GM12878 (cell line): Measurements from ENCODE around the gene COL4A2. TPM values are rescaled to one million over a fixed set of nuclear protein-coding genes. Genes with fewer than 3 reads are reported as not detected.

Experiments
- BHLHE40 ChIP-seq, 2 experiments: fragments of 450-650 bp in 1 of 2; IDR thresholded peaks; 2 replicates each; pipeline ENCODE4 v1.6.1; 2011 to 2017; ENCODE audit warnings: low read depth in 2 of 2, borderline replicate concordance in 1 of 2, improper control_type of control experiment in 1 of 2, low read length in 1 of 2, mild to moderate bottlenecking in 1 of 2
- DPF2 ChIP-seq: fragments of 450-650 bp; IDR thresholded peaks from 2 replicates; pipeline ENCODE4 v1.6.1; 2017; ENCODE audit warnings: mild to moderate bottlenecking
- IRF4 ChIP-seq: IDR thresholded peaks from 2 replicates; pipeline ENCODE4 v1.6.1; 2011; ENCODE audit warnings: low read depth, low read length
- KLF5 ChIP-seq: fragments of 450-650 bp; IDR thresholded peaks from 2 replicates; pipeline ENCODE4 v1.6.1; 2014; ENCODE audit warnings: mild to moderate bottlenecking; ENCODE audit not compliant: partially characterized antibody
- NFYB ChIP-seq: IDR thresholded peaks from 2 replicates; pipeline ENCODE4 v1.6.1; 2011; ENCODE audit warnings: low read depth, mild to moderate bottlenecking, low read length, improper control_type of control experiment, moderate library complexity; ENCODE audit not compliant: insufficient read depth
- NR2F1 ChIP-seq: fragments of 450-650 bp; conservative IDR thresholded peaks from 2 replicates; pipeline ENCODE4 v1.6.1; 2017; ENCODE audit warnings: mild to moderate bottlenecking
- RELA ChIP-seq: fragments of 450-650 bp; IDR thresholded peaks from 2 replicates; pipeline ENCODE4 v1.8.0; 2014; ENCODE audit warnings: borderline replicate concordance; ENCODE audit not compliant: partially characterized antibody
- RUNX3 ChIP-seq: IDR thresholded peaks from 2 replicates; pipeline ENCODE4 v1.6.1; 2012; ENCODE audit warnings: low read length, inconsistent platforms
- polyA plus RNA-seq, 11 experiments: library from polyadenylated mRNA; depleted of rRNA in 4 of 11; unstranded in 6 of 11; stranded (reverse) in 5 of 11; fragments of >200 nt; fragmentation: Nextera tagmentation in 4 of 11; fragmentation: Illumina TruSeq in 1 of 11; extraction: Ambion mirVana in 4 of 11; extraction: Trizol in 1 of 11; gene quantifications; 1 replicate in 1 of 11; 2 replicates in 10 of 11; pipeline versions ENCODE4 v1.2.1 to v1.2.3, GENCODE V29; 2011 to 2016; ENCODE audit warnings: inconsistent platforms in 2 of 11, missing spikeins in 2 of 11, low read depth in 1 of 11
- total RNA-seq, 4 experiments: library from RNA; depleted of rRNA in 3 of 4; stranded (reverse); fragments of >200 nt in 3 of 4; fragmentation: Illumina TruSeq in 1 of 4; extraction: Trizol in 1 of 4; gene quantifications; 2 replicates each; pipeline versions ENCODE4 v1.2.1 to v1.2.3, GENCODE V29; 2013 to 2021
- TF ChIP-seq, protein P1 (sequence below): IDR thresholded peaks from 2 replicates; pipeline ENCODE4 v1.6.1; 2012; ENCODE audit warnings: mild to moderate bottlenecking, low read depth, low read length
- TF ChIP-seq, protein P2 (sequence below): fragments of 450-650 bp; IDR thresholded peaks from 2 replicates; pipeline ENCODE4 v1.6.1; 2017; ENCODE audit warnings: mild to moderate bottlenecking, moderate library complexity

Gene COL4A2
- total and polyA plus RNA-seq, 10 of the 15 experiments (the other 5 are each of a cell fraction or from before 2014, with no cell fraction given), result 0.16 to 1.6 (median 0.62) TPM; not detected in 3

DNA sequence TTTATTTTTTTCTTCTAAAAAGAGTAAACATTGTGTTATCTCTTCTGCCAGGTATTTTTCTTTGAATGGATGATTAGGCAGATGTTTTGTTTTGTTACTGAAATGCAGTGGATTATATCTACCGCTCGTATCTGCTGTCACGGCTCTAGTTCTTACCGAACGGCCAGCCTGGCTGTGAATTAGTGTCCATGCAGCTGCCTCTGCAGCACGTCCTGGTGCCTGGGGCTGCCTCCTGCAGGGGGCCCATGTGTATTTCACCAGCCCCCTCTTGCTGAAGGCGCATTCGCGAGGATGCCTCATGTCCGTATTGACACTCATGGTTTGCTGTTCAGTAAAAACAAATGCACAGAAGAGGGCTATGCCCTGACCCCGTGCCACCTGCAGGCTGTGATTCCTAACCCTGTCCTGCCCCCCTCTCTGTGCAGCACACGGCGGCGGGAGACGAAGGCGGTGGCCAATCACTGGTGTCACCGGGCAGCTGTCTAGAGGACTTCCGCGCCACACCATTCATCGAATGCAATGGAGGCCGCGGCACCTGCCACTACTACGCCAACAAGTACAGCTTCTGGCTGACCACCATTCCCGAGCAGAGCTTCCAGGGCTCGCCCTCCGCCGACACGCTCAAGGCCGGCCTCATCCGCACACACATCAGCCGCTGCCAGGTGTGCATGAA is 204.6 kb downstream of the COL4A2 start (continued):
- TF ChIP-seq IRF4 (no peak), BHLHE40 (IDR thresholded peaks at IDR 0.05; ENCODE audit: borderline replicate concordance in 1 of 2, low read depth in 2 of 2, low read length in 1 of 2) (no peak), RUNX3 (no peak), KLF5 (no peak), DPF2 (no peak), NR2F1 (no peak), NFYB (no peak), RELA (no peak)
- TF ChIP-seq, protein P1, sequence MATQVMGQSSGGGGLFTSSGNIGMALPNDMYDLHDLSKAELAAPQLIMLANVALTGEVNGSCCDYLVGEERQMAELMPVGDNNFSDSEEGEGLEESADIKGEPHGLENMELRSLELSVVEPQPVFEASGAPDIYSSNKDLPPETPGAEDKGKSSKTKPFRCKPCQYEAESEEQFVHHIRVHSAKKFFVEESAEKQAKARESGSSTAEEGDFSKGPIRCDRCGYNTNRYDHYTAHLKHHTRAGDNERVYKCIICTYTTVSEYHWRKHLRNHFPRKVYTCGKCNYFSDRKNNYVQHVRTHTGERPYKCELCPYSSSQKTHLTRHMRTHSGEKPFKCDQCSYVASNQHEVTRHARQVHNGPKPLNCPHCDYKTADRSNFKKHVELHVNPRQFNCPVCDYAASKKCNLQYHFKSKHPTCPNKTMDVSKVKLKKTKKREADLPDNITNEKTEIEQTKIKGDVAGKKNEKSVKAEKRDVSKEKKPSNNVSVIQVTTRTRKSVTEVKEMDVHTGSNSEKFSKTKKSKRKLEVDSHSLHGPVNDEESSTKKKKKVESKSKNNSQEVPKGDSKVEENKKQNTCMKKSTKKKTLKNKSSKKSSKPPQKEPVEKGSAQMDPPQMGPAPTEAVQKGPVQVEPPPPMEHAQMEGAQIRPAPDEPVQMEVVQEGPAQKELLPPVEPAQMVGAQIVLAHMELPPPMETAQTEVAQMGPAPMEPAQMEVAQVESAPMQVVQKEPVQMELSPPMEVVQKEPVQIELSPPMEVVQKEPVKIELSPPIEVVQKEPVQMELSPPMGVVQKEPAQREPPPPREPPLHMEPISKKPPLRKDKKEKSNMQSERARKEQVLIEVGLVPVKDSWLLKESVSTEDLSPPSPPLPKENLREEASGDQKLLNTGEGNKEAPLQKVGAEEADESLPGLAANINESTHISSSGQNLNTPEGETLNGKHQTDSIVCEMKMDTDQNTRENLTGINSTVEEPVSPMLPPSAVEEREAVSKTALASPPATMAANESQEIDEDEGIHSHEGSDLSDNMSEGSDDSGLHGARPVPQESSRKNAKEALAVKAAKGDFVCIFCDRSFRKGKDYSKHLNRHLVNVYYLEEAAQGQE, result no peak
- TF ChIP-seq, protein P2, sequence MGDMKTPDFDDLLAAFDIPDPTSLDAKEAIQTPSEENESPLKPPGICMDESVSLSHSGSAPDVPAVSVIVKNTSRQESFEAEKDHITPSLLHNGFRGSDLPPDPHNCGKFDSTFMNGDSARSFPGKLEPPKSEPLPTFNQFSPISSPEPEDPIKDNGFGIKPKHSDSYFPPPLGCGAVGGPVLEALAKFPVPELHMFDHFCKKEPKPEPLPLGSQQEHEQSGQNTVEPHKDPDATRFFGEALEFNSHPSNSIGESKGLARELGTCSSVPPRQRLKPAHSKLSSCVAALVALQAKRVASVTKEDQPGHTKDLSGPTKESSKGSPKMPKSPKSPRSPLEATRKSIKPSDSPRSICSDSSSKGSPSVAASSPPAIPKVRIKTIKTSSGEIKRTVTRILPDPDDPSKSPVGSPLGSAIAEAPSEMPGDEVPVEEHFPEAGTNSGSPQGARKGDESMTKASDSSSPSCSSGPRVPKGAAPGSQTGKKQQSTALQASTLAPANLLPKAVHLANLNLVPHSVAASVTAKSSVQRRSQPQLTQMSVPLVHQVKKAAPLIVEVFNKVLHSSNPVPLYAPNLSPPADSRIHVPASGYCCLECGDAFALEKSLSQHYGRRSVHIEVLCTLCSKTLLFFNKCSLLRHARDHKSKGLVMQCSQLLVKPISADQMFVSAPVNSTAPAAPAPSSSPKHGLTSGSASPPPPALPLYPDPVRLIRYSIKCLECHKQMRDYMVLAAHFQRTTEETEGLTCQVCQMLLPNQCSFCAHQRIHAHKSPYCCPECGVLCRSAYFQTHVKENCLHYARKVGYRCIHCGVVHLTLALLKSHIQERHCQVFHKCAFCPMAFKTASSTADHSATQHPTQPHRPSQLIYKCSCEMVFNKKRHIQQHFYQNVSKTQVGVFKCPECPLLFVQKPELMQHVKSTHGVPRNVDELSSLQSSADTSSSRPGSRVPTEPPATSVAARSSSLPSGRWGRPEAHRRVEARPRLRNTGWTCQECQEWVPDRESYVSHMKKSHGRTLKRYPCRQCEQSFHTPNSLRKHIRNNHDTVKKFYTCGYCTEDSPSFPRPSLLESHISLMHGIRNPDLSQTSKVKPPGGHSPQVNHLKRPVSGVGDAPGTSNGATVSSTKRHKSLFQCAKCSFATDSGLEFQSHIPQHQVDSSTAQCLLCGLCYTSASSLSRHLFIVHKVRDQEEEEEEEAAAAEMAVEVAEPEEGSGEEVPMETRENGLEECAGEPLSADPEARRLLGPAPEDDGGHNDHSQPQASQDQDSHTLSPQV, result no peak
- TF ChIP-seq, all 136 proteins: peak for 0
